ENCODE data around the gene TMEM141.

- TF ChIP-seq CTCF (IDR thresholded peaks at IDR 0.05) = no peak
- TF ChIP-seq EZH2 (IDR thresholded peaks at IDR 0.05) = no peak
- no peak for TF ChIP-seq EZH2phosphoT487 (IDR thresholded peaks at IDR 0.05)
Measured at GRCh38 chr9:136805207-136805740, 14.1 kb downstream of the TMEM141 start.
